Heart right ventricle (tissue), 16 donors: ENCODE results near the gene CARD19. TPM values are rescaled to one million over a fixed set of nuclear protein-coding genes. Genes with fewer than 3 reads are reported as not detected.
A peak's percentile ranks its signal among the peaks of the same experiment; 100 is the strongest.

Source experiments
- ATAC-seq, 8 donors: fragments of 200-7000 bp; cut with Tn5 transposase; one replicate each; pipeline ENCODE4 v1.9.1; 2020; ENCODE audit warnings: mild to moderate bottlenecking in 8 of 8, moderate library complexity in 8 of 8, moderate number of reproducible peaks in 1 of 8
- DNase-seq, 2 donors: peaks; one replicate each; pipeline ENCODE4 v3.0.0-alpha.2; 2020
- H3K27ac ChIP-seq, 10 donors: fragments of 200-600 bp; sonication (generic) in 2 of 10; one replicate each; pipeline versions ENCODE4 v1.5.0 to v1.8.0; 2020 to 2022; ENCODE audit warnings: mild to moderate bottlenecking in 3 of 10
- H3K27me3 ChIP-seq, 7 donors: fragments of 200-600 bp; one replicate each; pipeline ENCODE4 v1.8.0; 2021 to 2022; ENCODE audit warnings: mild to moderate bottlenecking in 2 of 7
- H3K36me3 ChIP-seq, 9 donors: fragments of 200-600 bp; sonication (generic) in 1 of 9; one replicate each; pipeline versions ENCODE4 v1.5.0 to v1.8.0; 2020 to 2022; ENCODE audit warnings: mild to moderate bottlenecking in 2 of 9
- H3K4me1 ChIP-seq, 9 donors: fragments of 200-600 bp; sonication (generic) in 1 of 9; one replicate each; pipeline versions ENCODE4 v1.5.0 to v1.8.0; 2020 to 2022; ENCODE audit warnings: mild to moderate bottlenecking in 4 of 9
- H3K4me3 ChIP-seq, 10 donors: fragments of 200-600 bp; sonication (generic) in 2 of 10; one replicate each; pipeline versions ENCODE4 v1.5.0 to v1.8.0; 2020 to 2022; ENCODE audit warnings: mild to moderate bottlenecking in 7 of 10, moderate library complexity in 2 of 10
- H3K9me3 ChIP-seq, 11 donors: fragments of 200-600 bp in 10 of 11; sonication (generic) in 2 of 11; one replicate each; pipeline versions ENCODE4 v1.5.0 to v1.8.0; 2013 to 2022; ENCODE audit warnings: mild to moderate bottlenecking in 2 of 11, control low read depth in 1 of 11, moderate library complexity in 1 of 11
- WGBS, 2 donors: extraction: QIAGEN DNeasy Blood & Tissue Kit; methylation state at CpG; one replicate each; pipeline ENCODE4 v1.1.7; 2013; ENCODE audit warnings: inconsistent platforms in 1 of 2; 5-methylcytosine and 5-hydroxymethylcytosine counted together
- intact Hi-C, 10 donors: fragments of 100-400 bp; cut with DNase I; formaldehyde crosslinking; loops; one replicate each; pipeline versions ENCODE4 v1.11.1 to v1.14.2; 2022
- polyA plus RNA-seq, 2 donors: library from polyadenylated mRNA; stranded (reverse); fragments of 200-250 nt; gene quantifications; one replicate each; pipeline ENCODE4 v1.2.3, GENCODE V29; 2013
- total RNA-seq, 10 donors: library from RNA; stranded (reverse); fragmentation: NEBNext Ultra II Directional in 3 of 10; extraction: Animal tissue kit (Norgen Biotek cat#: 25700) in 3 of 10; gene quantifications; one replicate each; pipeline versions ENCODE4 v1.2.1 to v1.2.4, GENCODE V29; 2021 to 2023
- TF ChIP-seq, protein P1 (sequence below), 9 donors: fragments of 200-600 bp; sonication (generic) in 2 of 9; IDR thresholded peaks; one replicate each; pipeline versions ENCODE4 v1.5.0 to v1.8.0; 2021 to 2022; ENCODE audit warnings: antibody characterized with exemption in 9 of 9, mild to moderate bottlenecking in 5 of 9, moderate library complexity in 1 of 9
- donor health status: Arrhythmogenic right ventricular cardiomyopathy.
- donor health status: ischemic (EF 13 %, LVEDD 7.1; RV severe dilation, severe dysfunction).
- donor health status: healthy with polysubstance abuse.
- donor health status: DM: no; HTN: yes; CAD: no.
- donor health status: DM: no; HTN: no; CAD: no.
- donor health status: ischemic (EF 25% LVEDD 6.9; RV normal size, moderate dysfunction).
- donor health status: ischemic (EF 25% LVEDD 5.7; RV mildly dilated, moderate dysfunction).
- donor health status: healthy.
- donor health status: DM: yes; HTN: yes; CAD: no.
- donor health status: Ischemic cardiomyopathy.
- donor health status: ischemic (EF 35%, LVEDD 5.7; RV mildly dilated, moderate dysfunction).
- donor health status: nonischemic (EF 11% LVEDD 7.7; RV severe dilation, severe dysfunction).
- donor health status: DM: yes; HTN: yes; CAD: no.
- donor health status: PGD.
- donor health status: ischemic (EF 29% LVEDD 5.4; RV normal size, mild dysfunction).
- donor health status: nonischemic (EF 23%, LVEDD 6.1; RV moderate dilation, normal function).

Gene CARD19
- total and polyA plus RNA-seq, 12 donors, result 22.3 to 47.3 (median 26.1) TPM

DNA sequence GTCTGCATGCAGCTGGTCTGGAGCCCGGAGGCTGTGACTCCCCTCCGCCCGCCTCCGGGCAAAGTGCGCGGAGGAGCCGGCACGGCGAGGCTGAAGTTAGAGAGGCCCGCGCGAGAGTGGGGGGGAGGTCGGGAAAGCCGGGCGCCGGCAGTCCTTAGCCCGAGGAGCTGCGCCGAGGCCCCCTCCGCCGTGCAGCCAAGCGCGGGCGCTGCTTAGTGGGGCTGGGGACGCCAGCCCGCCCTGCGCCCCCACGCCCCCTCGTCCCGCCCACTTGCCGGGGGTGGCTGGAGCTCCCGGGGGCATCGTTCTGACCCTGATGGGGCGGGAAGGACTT is 37.6 kb downstream of the CARD19 start:
- intact Hi-C loops, result loop anchor here in 2 of 10 donors (10.0 kb wide), 1 partner anchor 321 kb away; the partner anchor contains the start of genes FAM120A (in 2 of the 2) and FAM120AOS (in 2 of the 2)
- peak overlapping the region; percentile 74 to 99 (median 94) for H3K27ac ChIP-seq
- peak overlapping the region; percentile 57 to 97 (median 81) for H3K4me3 ChIP-seq
- peaks cover 0 to 4% (median 0%) of the 10 kb centered on the region in 11 donors for H3K9me3 ChIP-seq
- WGBS, 2 donors, result 0% methylated on average over 17 to 34 of the region's 34 CpGs
- ATAC-seq (peak; percentile 45 to 71 (median 65)), DNase-seq (peak; percentile 75 to 81)
- H3K36me3 ChIP-seq, result peaks cover 0 to 9% (median 0%) of the 10 kb centered on the region in 9 donors
- H3K27me3 ChIP-seq, result no peaks in the 10 kb centered on the region
- TF ChIP-seq, protein P1, sequence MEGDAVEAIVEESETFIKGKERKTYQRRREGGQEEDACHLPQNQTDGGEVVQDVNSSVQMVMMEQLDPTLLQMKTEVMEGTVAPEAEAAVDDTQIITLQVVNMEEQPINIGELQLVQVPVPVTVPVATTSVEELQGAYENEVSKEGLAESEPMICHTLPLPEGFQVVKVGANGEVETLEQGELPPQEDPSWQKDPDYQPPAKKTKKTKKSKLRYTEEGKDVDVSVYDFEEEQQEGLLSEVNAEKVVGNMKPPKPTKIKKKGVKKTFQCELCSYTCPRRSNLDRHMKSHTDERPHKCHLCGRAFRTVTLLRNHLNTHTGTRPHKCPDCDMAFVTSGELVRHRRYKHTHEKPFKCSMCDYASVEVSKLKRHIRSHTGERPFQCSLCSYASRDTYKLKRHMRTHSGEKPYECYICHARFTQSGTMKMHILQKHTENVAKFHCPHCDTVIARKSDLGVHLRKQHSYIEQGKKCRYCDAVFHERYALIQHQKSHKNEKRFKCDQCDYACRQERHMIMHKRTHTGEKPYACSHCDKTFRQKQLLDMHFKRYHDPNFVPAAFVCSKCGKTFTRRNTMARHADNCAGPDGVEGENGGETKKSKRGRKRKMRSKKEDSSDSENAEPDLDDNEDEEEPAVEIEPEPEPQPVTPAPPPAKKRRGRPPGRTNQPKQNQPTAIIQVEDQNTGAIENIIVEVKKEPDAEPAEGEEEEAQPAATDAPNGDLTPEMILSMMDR (IDR thresholded peaks at IDR 0.05), result no peak
- H3K4me1 ChIP-seq, result peaks cover 34 to 64% (median 56%) of the 10 kb centered on the region in 9 donors

DNA sequence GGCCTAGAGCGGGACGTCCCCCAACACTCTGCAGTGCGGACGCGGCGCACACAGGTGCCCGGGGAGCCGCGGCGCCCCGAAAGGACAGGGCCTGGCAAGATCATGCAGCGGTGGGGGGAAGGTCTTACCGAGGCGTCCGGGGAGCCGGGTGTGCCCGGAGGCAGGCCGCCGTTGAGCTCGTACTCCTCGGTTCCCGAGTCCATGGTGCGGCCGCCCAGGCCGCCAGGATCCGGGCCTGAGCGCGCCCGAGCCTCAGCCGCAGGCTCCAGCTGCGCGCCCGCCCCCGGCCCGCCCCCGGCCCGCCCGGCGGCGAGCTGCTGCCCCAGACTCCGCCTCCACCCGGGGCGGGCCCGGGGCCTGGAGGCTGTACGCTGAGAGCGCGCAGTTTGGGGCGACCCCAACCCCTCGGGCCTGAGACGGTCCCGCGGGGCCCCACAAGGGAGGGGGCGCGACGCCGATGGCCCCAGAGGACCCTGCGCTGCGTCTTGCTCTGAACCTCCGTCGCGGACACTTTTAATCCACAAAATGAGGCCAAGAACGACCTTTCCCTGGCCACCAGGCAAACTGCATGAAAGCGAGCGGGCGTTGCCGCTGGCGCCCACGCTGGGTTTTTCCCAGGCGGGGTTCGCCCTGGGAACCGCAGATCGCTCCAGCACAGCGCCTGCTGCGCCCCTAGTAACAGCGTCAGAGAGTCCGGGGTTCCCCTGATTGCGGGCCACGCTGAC is 38.2 kb downstream of the CARD19 start, which contains the start of gene NINJ1:
Gene NINJ1, minus strand, starts transcription at position 237 of the 725 bp plus-strand sequence. Its CDS starts 34 bp downstream, at position 203.
- Histone ChIP-seq H3K36me3 (peaks cover 0 to 5% (median 0%) of the 10 kb centered on the region in 9 donors), H3K27ac (peak within 1 kb of the TSS; percentile 74 to 99 (median 94)), H3K4me1 (peaks cover 33 to 59% (median 52%) of the 10 kb centered on the region in 9 donors), H3K9me3 (peaks cover 0 to 5% (median 0%) of the 10 kb centered on the region in 11 donors), H3K27me3 (no peaks in the 10 kb centered on the region), H3K4me3 (peak within 1 kb of the TSS; percentile 57 to 97 (median 81))
- peak; percentile 74 to 92 (median 82) for ATAC-seq
- TF ChIP-seq, protein P1 (IDR thresholded peaks at IDR 0.05), result peak in 1 of 9 donors; percentile 12
- 1% methylated on average over 77 to 78 of the region's 78 CpGs for WGBS, 2 donors
- intact Hi-C loops, result loop anchor here in 2 of 10 donors (10.0 kb wide), 1 partner anchor 321 kb away; the partner anchor contains the start of genes FAM120A (in 2 of the 2) and FAM120AOS (in 2 of the 2)
- DNase-seq, result peak; percentile 70 to 78

DNA sequence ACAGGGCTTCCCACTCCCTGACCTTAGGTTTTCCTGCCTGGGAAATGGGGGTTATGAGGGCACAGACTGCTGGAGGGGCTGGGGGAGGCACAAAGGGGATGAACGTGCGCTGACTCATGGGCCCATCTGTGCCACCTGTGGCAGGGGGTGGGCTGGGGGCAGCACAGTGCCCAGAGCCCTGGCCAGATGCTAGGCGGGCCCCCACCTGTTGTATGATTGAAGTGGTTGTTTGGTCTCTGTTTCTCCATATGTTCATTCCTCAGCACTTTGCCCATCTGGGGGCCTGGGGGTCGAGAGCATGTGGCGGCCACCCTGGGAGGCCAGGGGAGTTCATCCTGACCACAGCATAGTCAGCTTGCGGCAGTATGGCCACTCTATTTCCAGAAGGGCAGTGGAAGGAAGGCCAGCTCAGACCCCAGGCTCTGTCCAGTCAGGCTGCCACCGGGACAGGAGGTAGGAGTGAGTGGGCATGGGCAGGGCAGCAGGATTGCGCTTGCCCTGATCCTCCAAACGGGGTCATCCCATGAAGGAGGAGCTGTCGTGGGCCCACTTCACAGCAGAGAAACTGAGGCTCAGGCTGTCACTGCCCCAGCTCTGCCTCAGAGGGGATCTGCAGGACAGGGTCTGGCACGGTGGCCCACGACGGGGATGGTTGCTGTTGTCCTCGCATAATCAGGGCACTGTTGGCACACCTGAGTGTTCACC is 38.9 kb downstream of the CARD19 start:
- ATAC-seq, result no peak
- Histone ChIP-seq H3K27me3 (no peaks in the 10 kb centered on the region), H3K4me3 (peak overlapping the region; percentile 57 to 97 (median 81)), H3K4me1 (peaks cover 28 to 52% (median 44%) of the 10 kb centered on the region in 9 donors), H3K36me3 (peaks cover 0 to 4% (median 0%) of the 10 kb centered on the region in 9 donors), H3K27ac (peak overlapping the region; percentile 74 to 99 (median 94)), H3K9me3 (peaks cover 0 to 5% (median 0%) of the 10 kb centered on the region in 11 donors)
- intact Hi-C loops, result loop anchor here in 2 of 10 donors (10.0 kb wide), 1 partner anchor 320 kb away; the partner anchor contains the start of genes FAM120A (in 2 of the 2) and FAM120AOS (in 2 of the 2)
- TF ChIP-seq, protein P1 (IDR thresholded peaks at IDR 0.05), result no peak
- WGBS, 2 donors, result 84 to 85% methylated on average over 14 of the region's 14 CpGs
- no peak for DNase-seq

DNA sequence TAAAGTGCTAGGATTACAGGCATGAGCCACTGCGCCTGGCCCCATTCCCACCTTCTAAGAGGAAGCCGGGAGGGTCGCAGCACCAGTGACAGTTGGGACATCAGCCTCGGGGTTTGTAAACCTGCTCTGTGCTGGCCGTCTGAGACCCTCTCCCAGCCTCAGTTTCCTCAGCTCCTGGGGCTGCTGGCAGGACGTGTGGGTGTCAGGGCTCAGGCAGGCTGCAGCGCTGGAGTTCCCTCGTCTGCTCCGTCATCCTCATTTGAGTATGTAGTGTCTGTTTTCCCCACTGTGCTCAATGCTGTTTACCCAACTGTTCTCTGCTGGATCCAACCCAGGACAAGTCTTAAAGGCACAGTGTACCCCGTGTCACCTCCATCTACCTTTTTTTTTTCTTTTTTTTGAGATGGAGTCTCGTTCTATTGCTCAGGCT is 40.0 kb downstream of the CARD19 start:
- Histone ChIP-seq H3K36me3 (no peaks in the 10 kb centered on the region), H3K9me3 (peaks cover 0 to 5% (median 0%) of the 10 kb centered on the region in 11 donors), H3K4me3 (no peak overlapping the region), H3K4me1 (peaks cover 21 to 45% (median 33%) of the 10 kb centered on the region in 9 donors), H3K27ac (no peak overlapping the region), H3K27me3 (no peaks in the 10 kb centered on the region)
- ATAC-seq (no peak), DNase-seq (no peak)
- WGBS, 2 donors, result 49 to 57% methylated on average over 11 of the region's 11 CpGs
- TF ChIP-seq, protein P1 (IDR thresholded peaks at IDR 0.05), result no peak
- intact Hi-C loops, result loop anchor here in 2 of 10 donors (10.0 kb wide), 1 partner anchor 319 kb away; the partner anchor contains the start of genes FAM120A (in 2 of the 2) and FAM120AOS (in 2 of the 2)
